BLaER1 treated with 17β-estradiol and CSF1 and Interleukin-3, amounts not matched to agents 10 nM and 100 nM (cell line): Measurements from ENCODE around the gene INSC.
A peak's percentile ranks its signal among the peaks of the same experiment; 100 is the strongest.

Experiments used
- H3K27ac ChIP-seq, 11 experiments: shearing (Covaris generic); formaldehyde crosslinking; 2 replicates each; pipeline ENCODE4 v1.8.1; 2022
- H3K27me3 ChIP-seq, 11 experiments: shearing (Covaris generic); formaldehyde crosslinking; 2 replicates each; pipeline ENCODE4 v1.8.1; 2022
- H3K36me3 ChIP-seq, 11 experiments: shearing (Covaris generic); formaldehyde crosslinking; 2 replicates each; pipeline ENCODE4 v1.8.1; 2022
- H3K4me1 ChIP-seq, 10 experiments: shearing (Covaris generic); formaldehyde crosslinking; 2 replicates each; pipeline ENCODE4 v1.8.1; 2022
- H3K4me2 ChIP-seq, 11 experiments: shearing (Covaris generic); formaldehyde crosslinking; 2 replicates each; pipeline ENCODE4 v1.8.1; 2022
- H3K4me3 ChIP-seq, 10 experiments: shearing (Covaris generic); formaldehyde crosslinking; 2 replicates each; pipeline ENCODE4 v1.8.1; 2022
- H3K9ac ChIP-seq, 11 experiments: shearing (Covaris generic); formaldehyde crosslinking; 2 replicates each; pipeline ENCODE4 v1.8.1; 2022
- H3K9me3 ChIP-seq, 11 experiments: shearing (Covaris generic); formaldehyde crosslinking; replicated peaks in 1 of 11; 2 replicates each; pipeline ENCODE4 v1.8.1; 2022
- H4K20me1 ChIP-seq, 11 experiments: shearing (Covaris generic); formaldehyde crosslinking; 2 replicates each; pipeline ENCODE4 v1.8.1; 2022
- Cebpa-rat ChIP-seq, 11 experiments: shearing (Covaris generic); IDR thresholded peaks; 2 replicates each; pipeline ENCODE4 v1.8.1; 2022

Gene INSC

GRCh38 chr11:15223318-15223717 is 108.6 kb downstream of the INSC start:
- H4K20me1 ChIP-seq: no peaks in the 10 kb centered on the region
- no peak overlapping the region for H3K27ac ChIP-seq
- H3K9ac ChIP-seq: no peak overlapping the region
- no peaks in the 10 kb centered on the region for H3K9me3 ChIP-seq
- no peak overlapping the region for H3K4me3 ChIP-seq
- no peak for TF ChIP-seq Cebpa-rat (IDR thresholded peaks at IDR 0.05)
- H3K36me3 ChIP-seq: no peaks in the 10 kb centered on the region
- H3K27me3 ChIP-seq: no peaks in the 10 kb centered on the region
- H3K4me2 ChIP-seq: no peak overlapping the region
- peaks cover 12 to 34% (median 26%) of the 10 kb centered on the region in 10 experiments; a peak in 18 of 20 replicates for H3K4me1 ChIP-seq

- H3K9ac ChIP-seq: no peak overlapping the region
- no peaks in the 10 kb centered on the region for H4K20me1 ChIP-seq
- H3K27ac ChIP-seq: no peak overlapping the region
- H3K9me3 ChIP-seq: no peaks in the 10 kb centered on the region
- no peak for TF ChIP-seq Cebpa-rat (IDR thresholded peaks at IDR 0.05)
- no peak overlapping the region for H3K4me3 ChIP-seq
- H3K27me3 ChIP-seq: no peaks in the 10 kb centered on the region
- H3K36me3 ChIP-seq: no peaks in the 10 kb centered on the region
- H3K4me1 ChIP-seq: peaks cover 12 to 27% (median 21%) of the 10 kb centered on the region in 10 experiments; a peak in 18 of 20 replicates
- no peak overlapping the region for H3K4me2 ChIP-seq
These were observed 109.7 kb downstream of the INSC start for GRCh38 chr11:15224466-15224865.

- H4K20me1 ChIP-seq: no peaks in the 10 kb centered on the region
- peaks cover 0 to 2% (median 0%) of the 10 kb centered on the region in 10 experiments; a peak in 3 of 20 replicates for H3K4me1 ChIP-seq
- no peaks in the 10 kb centered on the region for H3K9me3 ChIP-seq
- H3K9ac ChIP-seq: no peak overlapping the region
- no peak overlapping the region for H3K27ac ChIP-seq
- no peaks in the 10 kb centered on the region for H3K27me3 ChIP-seq
- TF ChIP-seq Cebpa-rat (IDR thresholded peaks at IDR 0.05): no peak
- H3K4me3 ChIP-seq: no peak overlapping the region
- H3K36me3 ChIP-seq: no peaks in the 10 kb centered on the region
- H3K4me2 ChIP-seq: no peak overlapping the region
These were observed 112.3 kb downstream of the INSC start for GRCh38 chr11:15227011-15227410.

GRCh38 chr11:15228331-15228849 is 113.7 kb downstream of the INSC start:
- no peak overlapping the region for H3K4me3 ChIP-seq
- H3K9ac ChIP-seq: no peak overlapping the region
- H3K27me3 ChIP-seq: no peaks in the 10 kb centered on the region
- H3K9me3 ChIP-seq: no peaks in the 10 kb centered on the region
- no peaks in the 10 kb centered on the region for H4K20me1 ChIP-seq
- H3K4me2 ChIP-seq: no peak overlapping the region
- peaks cover 0 to 4% (median 2%) of the 10 kb centered on the region in 10 experiments; a peak in 13 of 20 replicates for H3K4me1 ChIP-seq
- no peaks in the 10 kb centered on the region for H3K36me3 ChIP-seq
- no peak for TF ChIP-seq Cebpa-rat (IDR thresholded peaks at IDR 0.05)
- H3K27ac ChIP-seq: no peak overlapping the region

GRCh38 chr11:15229069-15229468 is 114.3 kb downstream of the INSC start:
- H3K4me2 ChIP-seq: no peak overlapping the region
- peaks cover 0 to 9% (median 7%) of the 10 kb centered on the region in 10 experiments; a peak in 13 of 20 replicates for H3K4me1 ChIP-seq
- no peak overlapping the region for H3K27ac ChIP-seq
- no peaks in the 10 kb centered on the region for H3K36me3 ChIP-seq
- H4K20me1 ChIP-seq: no peaks in the 10 kb centered on the region
- H3K27me3 ChIP-seq: no peaks in the 10 kb centered on the region
- no peak overlapping the region for H3K9ac ChIP-seq
- H3K9me3 ChIP-seq: no peaks in the 10 kb centered on the region
- no peak overlapping the region for H3K4me3 ChIP-seq
- no peak for TF ChIP-seq Cebpa-rat (IDR thresholded peaks at IDR 0.05)

- Histone ChIP-seq H3K27me3 (no peaks in the 10 kb centered on the region), H3K4me1 (peaks cover 0 to 9% (median 7%) of the 10 kb centered on the region in 10 experiments; a peak in 13 of 20 replicates), H3K36me3 (no peaks in the 10 kb centered on the region), H3K27ac (no peak overlapping the region), H4K20me1 (no peaks in the 10 kb centered on the region), H3K4me3 (no peak overlapping the region), H3K9me3 (no peaks in the 10 kb centered on the region), H3K4me2 (no peak overlapping the region), H3K9ac (no peak overlapping the region)
- TF ChIP-seq Cebpa-rat (IDR thresholded peaks at IDR 0.05): no peak
These were observed 117.8 kb downstream of the INSC start for GRCh38 chr11:15232496-15232895.

GRCh38 chr11:15233371-15234165 is 118.8 kb downstream of the INSC start:
- no peaks in the 10 kb centered on the region for H4K20me1 ChIP-seq
- no peak overlapping the region for H3K4me3 ChIP-seq
- no peaks in the 10 kb centered on the region for H3K36me3 ChIP-seq
- H3K27ac ChIP-seq: no peak overlapping the region
- TF ChIP-seq Cebpa-rat (IDR thresholded peaks at IDR 0.05): no peak
- H3K4me2 ChIP-seq: peak overlapping the region in 10 of 11 experiments; percentile 3 to 41 (median 22); a peak in 11 of 22 replicates
- no peaks in the 10 kb centered on the region for H3K9me3 ChIP-seq
- no peak overlapping the region for H3K9ac ChIP-seq
- H3K27me3 ChIP-seq: no peaks in the 10 kb centered on the region
- peaks cover 0 to 9% (median 7%) of the 10 kb centered on the region in 10 experiments; a peak in 13 of 20 replicates for H3K4me1 ChIP-seq

- Histone ChIP-seq H3K36me3 (no peaks in the 10 kb centered on the region), H3K9me3 (no peaks in the 10 kb centered on the region), H3K4me2 (no peak overlapping the region), H3K27ac (no peak overlapping the region), H3K27me3 (no peaks in the 10 kb centered on the region), H3K4me3 (no peak overlapping the region), H3K4me1 (peaks cover 0 to 9% (median 7%) of the 10 kb centered on the region in 10 experiments; a peak in 13 of 20 replicates), H4K20me1 (no peaks in the 10 kb centered on the region), H3K9ac (no peak overlapping the region)
- TF ChIP-seq Cebpa-rat (IDR thresholded peaks at IDR 0.05): no peak
These were observed 120.1 kb downstream of the INSC start for GRCh38 chr11:15234796-15235195.

- Histone ChIP-seq H3K9me3 (no peaks in the 10 kb centered on the region), H3K27ac (no peak overlapping the region), H3K4me1 (peaks cover 0 to 9% (median 7%) of the 10 kb centered on the region in 10 experiments; a peak in 13 of 20 replicates), H3K4me2 (no peak overlapping the region), H3K27me3 (no peaks in the 10 kb centered on the region), H3K36me3 (no peaks in the 10 kb centered on the region), H3K9ac (no peak overlapping the region), H3K4me3 (no peak overlapping the region), H4K20me1 (no peaks in the 10 kb centered on the region)
- no peak for TF ChIP-seq Cebpa-rat (IDR thresholded peaks at IDR 0.05)
These were observed 121.8 kb downstream of the INSC start for GRCh38 chr11:15236559-15236958.
